Measurements from ENCODE around the gene DDX25.

GRCh38 chr11:125881291-125881690, 23.0 kb upstream of the DDX25 start:
- TF ChIP-seq, protein P1, sequence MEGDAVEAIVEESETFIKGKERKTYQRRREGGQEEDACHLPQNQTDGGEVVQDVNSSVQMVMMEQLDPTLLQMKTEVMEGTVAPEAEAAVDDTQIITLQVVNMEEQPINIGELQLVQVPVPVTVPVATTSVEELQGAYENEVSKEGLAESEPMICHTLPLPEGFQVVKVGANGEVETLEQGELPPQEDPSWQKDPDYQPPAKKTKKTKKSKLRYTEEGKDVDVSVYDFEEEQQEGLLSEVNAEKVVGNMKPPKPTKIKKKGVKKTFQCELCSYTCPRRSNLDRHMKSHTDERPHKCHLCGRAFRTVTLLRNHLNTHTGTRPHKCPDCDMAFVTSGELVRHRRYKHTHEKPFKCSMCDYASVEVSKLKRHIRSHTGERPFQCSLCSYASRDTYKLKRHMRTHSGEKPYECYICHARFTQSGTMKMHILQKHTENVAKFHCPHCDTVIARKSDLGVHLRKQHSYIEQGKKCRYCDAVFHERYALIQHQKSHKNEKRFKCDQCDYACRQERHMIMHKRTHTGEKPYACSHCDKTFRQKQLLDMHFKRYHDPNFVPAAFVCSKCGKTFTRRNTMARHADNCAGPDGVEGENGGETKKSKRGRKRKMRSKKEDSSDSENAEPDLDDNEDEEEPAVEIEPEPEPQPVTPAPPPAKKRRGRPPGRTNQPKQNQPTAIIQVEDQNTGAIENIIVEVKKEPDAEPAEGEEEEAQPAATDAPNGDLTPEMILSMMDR (IDR thresholded peaks at IDR 0.05 in 2 of 3, conservative IDR thresholded peaks at IDR 0.05 in 1 of 3; ENCODE audit: borderline replicate concordance in 1 of 3, insufficient read depth in 1 of 3, low read depth in 2 of 3, low read length in 2 of 3), result no peak
- TF ChIP-seq JUND (IDR thresholded peaks at IDR 0.05) (no peak), EZH2 (IDR thresholded peaks at IDR 0.05) (no peak), RAD21 (IDR thresholded peaks at IDR 0.05; ENCODE audit: low read depth) (no peak), POLR2A (IDR thresholded peaks at IDR 0.05; ENCODE audit: borderline replicate concordance, extremely low read depth, insufficient read depth, insufficient read length) (no peak), REST (IDR thresholded peaks at IDR 0.05; ENCODE audit: low read depth) (no peak), POLR2AphosphoS5 (IDR thresholded peaks at IDR 0.05; ENCODE audit: low read depth, low read length) (no peak), SIN3A (IDR thresholded peaks at IDR 0.05; ENCODE audit: low read depth) (no peak), YY1 (IDR thresholded peaks at IDR 0.05; ENCODE audit: extremely low read depth, insufficient replicate concordance, low read depth, low read length) (no peak), ZNF274 (IDR thresholded peaks at IDR 0.05; ENCODE audit: low read depth, low read length) (no peak), TCF7L2 (IDR thresholded peaks at IDR 0.05; ENCODE audit: borderline replicate concordance, extremely low read depth, insufficient read depth, insufficient read length) (no peak), ELF1 (IDR thresholded peaks at IDR 0.05; ENCODE audit: borderline replicate concordance, low read depth) (no peak), CEBPB (IDR thresholded peaks at IDR 0.05; ENCODE audit: low read depth) (no peak)
- TF ChIP-seq, protein P2, sequence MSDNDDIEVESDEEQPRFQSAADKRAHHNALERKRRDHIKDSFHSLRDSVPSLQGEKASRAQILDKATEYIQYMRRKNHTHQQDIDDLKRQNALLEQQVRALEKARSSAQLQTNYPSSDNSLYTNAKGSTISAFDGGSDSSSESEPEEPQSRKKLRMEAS (IDR thresholded peaks at IDR 0.05), result no peak
